ENCODE data around the gene SOX4. TPM values are rescaled to one million over a fixed set of nuclear protein-coding genes. Genes with fewer than 3 reads are reported as not detected.

SOX4 gene
- total RNA-seq, 1 donor from 2014 or later = 18.6 TPM

DNA sequence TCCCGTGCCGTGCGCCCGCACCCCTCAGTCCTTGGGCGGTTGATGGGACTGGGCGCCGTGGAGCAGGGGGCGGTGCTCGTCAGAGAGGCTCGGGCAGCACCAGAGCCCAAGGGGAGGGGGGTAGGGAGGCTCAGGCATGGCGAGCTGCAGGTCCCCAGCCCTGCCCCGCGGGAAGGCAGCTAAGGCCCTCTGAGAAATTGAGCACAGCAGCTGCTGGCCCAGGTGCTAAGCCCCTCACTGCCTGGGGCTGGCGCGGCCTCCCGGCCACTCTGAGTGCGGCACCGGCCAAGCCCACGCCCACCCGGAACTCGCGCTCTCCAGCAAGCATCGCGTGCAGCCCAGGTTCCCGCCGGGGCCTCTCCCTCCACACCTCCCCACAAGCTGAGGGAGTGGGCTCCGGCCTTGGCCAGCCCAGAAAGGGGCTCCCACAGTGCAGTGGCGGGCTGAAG, 16.4 kb downstream of the SOX4 start:
- intact Hi-C loops (cut with DNase I) = no loop called here
- DNase-seq (ENCODE audit: low spot score) (no peak), ATAC-seq (no peak)

DNA sequence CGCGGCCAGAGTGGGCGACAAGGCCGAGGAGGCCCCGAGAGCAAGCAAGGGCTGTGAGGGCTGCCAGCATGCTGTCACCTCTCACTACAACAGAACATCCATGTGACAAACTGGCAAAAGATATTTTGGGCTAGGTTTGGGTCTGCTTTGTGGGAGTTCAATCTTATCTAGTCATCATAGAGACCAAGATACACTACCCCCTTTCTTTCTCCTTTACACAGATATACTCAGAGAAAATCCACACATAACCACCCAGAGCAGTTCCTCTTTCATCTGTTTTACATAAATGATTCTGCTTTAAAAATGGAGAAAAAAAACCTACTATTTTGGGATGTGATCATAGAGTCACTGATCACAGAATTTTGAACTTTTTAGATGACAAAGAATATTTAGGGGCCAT, 16.8 kb downstream of the SOX4 start:
- intact Hi-C loops (cut with DNase I) = no loop called here
- ATAC-seq (no peak), DNase-seq (ENCODE audit: low spot score) (no peak)

DNA sequence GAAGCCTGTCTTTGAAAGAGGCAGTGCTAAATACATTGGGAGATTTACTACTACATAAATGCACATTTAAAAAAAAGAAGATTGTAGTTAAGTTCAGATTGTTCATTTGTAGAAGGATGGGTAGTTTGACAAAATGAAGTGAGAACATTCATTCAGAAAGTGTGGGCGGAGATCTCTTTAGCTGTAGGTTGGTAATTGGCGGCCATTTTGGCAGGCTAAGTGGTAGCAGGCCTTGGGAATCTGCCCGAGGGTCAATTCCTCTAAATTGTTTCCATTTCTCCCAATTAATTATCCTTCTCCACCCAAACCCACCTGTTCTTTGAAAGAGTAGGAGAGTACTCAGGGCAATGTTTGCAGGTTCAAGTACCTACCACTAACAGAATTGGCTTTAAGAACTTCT, 17.9 kb downstream of the SOX4 start:
- DNase-seq (ENCODE audit: low spot score) = no peak
- no peak for ATAC-seq
- intact Hi-C loops (cut with DNase I) = no loop called here

DNA sequence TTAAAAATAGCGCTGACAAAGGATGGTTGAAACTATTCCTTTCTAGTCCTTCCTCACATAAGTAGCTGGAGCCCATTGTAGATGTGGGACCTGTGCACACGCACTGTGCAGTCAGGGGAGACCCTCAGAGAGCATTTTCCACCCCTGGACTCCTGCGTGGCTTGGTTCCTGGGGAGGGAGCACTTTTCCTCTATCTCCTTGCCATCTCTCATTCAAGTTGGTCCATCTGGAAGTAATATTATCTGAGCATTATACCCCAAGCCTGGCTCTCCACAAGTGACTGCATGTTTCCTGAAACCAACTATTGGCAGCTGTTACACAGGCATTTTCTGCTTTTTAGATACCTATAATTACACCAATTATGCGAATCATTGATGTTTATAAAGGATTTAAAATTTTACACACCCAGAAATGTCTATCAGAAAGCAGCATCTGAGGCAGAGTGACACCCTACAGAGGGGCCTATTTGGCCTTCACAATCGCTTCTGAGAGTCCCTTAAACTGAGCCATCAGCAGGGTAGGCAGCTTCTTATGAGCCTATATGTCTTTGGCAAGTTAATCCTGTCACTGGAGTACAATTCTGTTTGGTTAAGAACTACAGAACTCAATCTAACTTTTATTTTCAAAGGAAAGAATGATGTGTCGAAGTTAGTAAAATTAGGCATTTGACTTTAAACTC, 18.7 kb downstream of the SOX4 start:
- DNase-seq (ENCODE audit: low spot score) = no peak

DNA sequence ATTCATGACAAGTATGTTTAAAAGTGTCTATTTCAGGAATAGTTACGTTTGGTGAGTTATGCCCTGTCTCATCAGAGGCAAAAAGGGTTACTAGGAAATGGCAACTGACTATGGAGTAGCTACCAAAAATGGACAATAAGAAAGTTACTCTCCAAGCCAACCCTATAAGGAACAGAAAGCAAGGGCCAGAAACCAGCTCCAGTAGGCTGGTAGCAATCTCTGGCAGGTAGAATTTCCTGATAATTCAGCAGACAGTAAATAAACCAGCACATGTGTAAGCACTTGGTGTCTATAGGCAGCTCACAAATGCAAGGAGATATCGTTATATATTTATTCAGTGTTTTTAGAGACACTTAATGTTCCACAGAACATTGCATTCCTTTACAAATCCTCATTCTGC, 20.3 kb downstream of the SOX4 start:
- ATAC-seq (no peak), DNase-seq (ENCODE audit: low spot score) (no peak)
- intact Hi-C loops (cut with DNase I) = no loop called here

More for the DNA sequence above, 18.7 kb downstream of the SOX4 start:
- intact Hi-C loops (cut with DNase I) = no loop called here
- ATAC-seq = no peak

DNA sequence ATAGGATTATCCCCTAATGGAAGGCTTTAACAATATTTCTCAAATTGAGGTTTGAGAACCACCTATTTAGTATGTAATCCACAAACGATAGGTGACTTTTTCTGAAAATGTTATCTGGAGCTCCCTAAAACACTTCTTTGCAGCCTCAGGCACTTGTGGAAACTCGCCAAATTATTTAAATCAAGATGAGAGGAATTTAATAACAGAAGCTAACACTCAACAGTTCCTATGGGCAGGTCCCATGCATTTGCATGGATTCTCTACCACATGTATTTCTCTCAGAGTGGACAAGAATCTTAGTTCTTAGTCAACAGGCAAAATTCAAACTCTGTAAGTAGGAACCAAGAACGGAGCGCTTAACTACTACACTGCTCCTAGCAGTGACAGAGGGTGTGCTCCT, 20.7 kb downstream of the SOX4 start:
- ATAC-seq (no peak), DNase-seq (ENCODE audit: low spot score) (no peak)
- intact Hi-C loops (cut with DNase I) = no loop called here

DNA sequence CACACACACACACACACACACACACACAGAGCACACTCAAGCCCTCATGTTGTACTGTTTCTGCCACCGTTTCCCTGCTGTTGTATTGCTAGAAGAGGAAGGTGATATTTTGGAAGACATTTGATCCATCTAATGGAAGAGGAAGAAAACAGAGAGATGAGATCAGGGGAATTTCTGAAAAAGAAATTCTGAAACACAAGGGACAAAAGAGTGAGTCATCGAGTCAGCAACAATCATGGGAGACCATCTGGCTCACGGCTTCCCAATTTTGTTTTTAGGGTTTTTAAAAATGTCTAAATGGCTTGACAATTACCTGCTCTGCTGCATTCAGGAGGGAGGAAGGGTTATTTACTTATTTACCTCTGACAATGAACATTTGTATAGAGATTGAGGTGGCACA, 22.0 kb downstream of the SOX4 start:
- ATAC-seq (no peak), DNase-seq (ENCODE audit: low spot score) (no peak)
- intact Hi-C loops (cut with DNase I) = no loop called here

DNA sequence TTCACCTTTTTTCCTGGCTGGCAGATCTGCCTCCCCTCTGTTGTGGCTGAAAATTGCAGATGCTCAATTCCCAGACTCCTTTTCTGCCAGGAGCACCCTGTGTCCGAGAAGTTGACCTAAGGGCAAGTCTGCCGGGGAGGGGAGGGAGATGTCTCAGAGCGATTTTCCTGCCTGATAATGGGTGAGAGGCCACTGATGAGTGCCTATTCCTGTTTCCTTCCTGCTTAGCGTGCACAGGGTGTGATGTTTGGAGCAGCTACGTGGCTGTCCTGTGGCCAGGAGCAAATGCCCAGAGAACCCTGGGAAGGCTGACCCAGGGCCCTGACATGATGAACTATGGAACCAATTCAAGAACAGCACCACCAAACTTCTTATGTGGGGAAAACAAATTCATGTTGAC, 22.5 kb downstream of the SOX4 start:
- intact Hi-C loops (cut with DNase I) = no loop called here
- no peak for ATAC-seq
- DNase-seq (ENCODE audit: low spot score) = no peak

DNA sequence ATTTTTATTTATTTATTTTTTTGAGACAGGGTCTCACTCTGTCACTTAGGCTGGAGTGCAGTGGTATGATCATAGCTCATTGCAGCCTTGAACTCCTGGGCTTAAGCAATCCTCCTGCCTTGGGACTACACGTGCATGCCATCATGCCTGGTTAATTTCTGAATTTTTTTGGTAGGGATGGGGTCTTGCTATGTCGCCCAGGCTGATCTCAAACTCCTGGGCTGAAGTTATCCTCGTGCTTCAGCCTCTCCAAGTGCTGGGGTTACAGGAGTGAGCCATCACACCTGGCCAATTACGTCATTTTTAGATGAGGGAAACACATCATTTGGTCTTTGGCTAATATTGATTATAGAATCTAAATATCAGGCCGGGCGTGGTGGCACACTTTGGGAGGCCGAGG, 32.1 kb downstream of the SOX4 start:
- no peak for DNase-seq (ENCODE audit: low spot score)
- ATAC-seq = no peak
- intact Hi-C loops (cut with DNase I) = no loop called here

DNA sequence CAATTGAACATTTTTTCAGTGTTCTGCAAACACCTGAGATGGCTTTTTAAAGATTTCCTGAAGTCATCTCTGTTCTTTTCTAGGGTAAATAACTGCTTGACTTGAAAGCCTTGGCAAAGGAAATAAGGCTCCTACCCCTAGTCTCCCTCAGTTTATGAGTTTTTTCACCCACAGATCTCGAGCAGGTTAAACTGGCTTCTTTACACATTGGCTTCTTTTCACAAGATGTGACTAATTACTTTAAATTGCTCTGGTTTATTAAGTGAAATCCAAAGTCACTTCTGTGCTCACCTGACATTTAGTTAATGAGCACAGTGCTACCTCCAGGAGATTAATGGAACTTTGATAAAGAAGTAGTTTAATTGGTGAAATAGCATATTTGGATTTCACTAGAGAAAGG, 33.2 kb downstream of the SOX4 start:
- DNase-seq (ENCODE audit: low spot score) (no peak), ATAC-seq (no peak)
- intact Hi-C loops (cut with DNase I) = no loop called here

DNA sequence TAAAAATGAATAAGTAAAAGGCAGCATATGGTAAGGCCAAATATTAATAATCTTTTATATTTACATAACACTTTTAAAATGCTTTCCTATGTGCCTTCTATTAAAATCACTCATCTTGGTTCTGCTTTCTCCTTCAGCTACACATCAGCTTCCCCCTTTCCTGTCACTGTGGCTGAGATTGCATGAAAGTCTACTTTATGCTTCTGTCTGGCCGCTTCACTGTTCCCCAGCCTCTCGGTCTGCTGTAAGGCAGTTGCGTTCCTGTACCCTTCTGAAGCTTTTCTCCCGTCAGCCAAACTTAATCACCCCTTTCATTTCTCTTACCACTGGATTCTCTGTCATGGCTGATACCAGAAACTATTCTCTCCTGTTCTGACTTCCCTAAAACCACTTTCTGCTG, 34.6 kb downstream of the SOX4 start:
- intact Hi-C loops (cut with DNase I) = no loop called here
- ATAC-seq (no peak), DNase-seq (ENCODE audit: low spot score) (no peak)

DNA sequence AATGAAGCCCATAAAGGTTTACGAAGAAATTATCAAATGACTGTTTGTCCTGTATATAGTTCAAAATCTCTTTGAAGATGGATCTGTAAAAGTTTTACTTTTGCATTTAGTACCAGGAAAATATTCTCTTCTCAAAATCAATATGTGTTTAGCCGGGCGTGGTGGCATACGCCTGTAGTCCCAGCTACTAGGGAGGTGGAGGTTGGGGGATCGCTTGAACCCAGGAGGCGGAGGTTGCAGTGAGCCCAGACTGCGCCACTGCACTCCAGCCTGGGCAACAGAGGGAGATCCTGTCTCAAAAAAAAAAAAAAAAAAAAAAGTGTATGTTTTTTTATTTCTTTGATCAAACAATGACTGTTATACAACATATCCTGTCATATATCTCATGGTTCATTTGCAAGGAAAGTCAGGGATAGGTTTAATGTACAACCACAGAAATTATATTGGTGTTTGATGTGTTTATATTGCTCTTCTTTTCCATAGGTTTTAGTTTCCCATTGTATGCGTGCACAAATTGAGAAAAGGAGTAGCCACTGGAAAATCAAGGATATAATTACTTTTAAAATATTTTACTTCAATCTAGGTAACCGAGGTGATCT, 40.1 kb downstream of the SOX4 start:
- intact Hi-C loops (cut with DNase I) = no loop called here
- no peak for DNase-seq (ENCODE audit: low spot score)
- ATAC-seq = no peak

DNA sequence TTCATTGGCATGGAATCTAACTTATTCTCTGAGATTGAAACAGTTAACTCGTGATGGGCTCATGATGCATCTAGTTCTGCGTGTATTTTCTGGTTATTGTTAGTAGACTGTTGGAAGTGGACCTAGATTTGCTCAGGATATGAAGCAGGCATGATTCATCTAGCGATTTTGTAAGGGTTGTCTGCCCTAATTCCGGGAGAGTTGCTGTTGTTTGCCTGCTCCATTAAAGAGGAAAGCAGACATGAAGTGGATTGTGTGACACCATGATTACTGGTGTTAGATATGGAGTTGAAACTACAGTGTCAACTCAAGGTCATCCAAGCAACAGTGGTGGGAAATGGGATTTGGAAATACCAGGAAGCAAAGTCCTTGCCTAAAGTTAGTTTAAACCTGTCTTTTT, 41.0 kb downstream of the SOX4 start:
- intact Hi-C loops (cut with DNase I) = no loop called here
- no peak for ATAC-seq
- no peak for DNase-seq (ENCODE audit: low spot score)

DNA sequence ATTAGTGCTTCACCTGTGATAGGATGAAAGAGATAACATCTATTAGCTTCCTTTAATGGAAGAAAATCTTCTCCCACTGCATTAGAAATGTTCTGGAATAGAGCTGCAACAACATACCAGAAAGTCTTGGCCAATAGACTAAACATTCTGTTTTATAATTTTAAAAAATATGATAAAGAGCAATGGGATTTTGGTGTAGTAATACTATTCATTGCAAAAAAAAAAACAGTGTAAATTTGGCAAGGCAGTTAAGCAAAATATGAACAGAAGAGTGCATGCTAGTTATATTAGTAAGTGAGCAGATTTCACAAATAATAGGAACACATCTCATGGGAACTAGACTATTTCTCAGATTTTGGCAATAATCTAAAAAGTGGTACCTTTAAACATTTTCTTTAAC, 43.3 kb downstream of the SOX4 start:
- ATAC-seq = no peak
- DNase-seq (ENCODE audit: low spot score) = no peak
- intact Hi-C loops (cut with DNase I) = no loop called here

DNA sequence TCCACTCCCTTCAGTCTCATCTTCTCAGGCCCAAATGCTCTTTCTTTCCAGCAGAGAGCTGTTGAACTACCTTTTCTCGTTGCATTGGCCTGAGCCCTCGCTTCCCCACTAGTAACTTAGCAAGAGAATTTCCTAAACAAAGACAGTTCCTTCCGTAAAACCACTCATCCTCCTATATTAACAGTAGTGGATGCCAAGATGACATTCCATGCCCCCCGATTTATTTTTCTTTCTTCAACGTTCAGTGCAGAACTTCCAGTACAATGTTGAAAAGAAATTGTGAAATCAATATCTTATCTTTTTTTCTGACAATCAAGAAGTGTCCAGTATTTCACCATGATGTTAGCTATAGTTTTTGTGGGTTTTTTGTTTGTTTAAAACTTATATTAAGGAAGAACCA, 45.8 kb downstream of the SOX4 start:
- no peak for ATAC-seq
- DNase-seq (ENCODE audit: low spot score) = no peak
- intact Hi-C loops (cut with DNase I) = no loop called here

Measured in sciatic nerve (tissue), 2 donors.